NOMO-1 (cell line): ENCODE results near the gene CENPP.

Experiments used
- DNase-seq, 2 experiments: peaks; one replicate each; lab custom pipeline; 2025; ENCODE audit not compliant: unreplicated experiment in 2 of 2; lab: John Stamatoyannopoulos, UW

The CENPP gene

GRCh38 chr9:92666236-92666635, 340.5 kb downstream of the CENPP start:
- no peak for DNase-seq

DNA sequence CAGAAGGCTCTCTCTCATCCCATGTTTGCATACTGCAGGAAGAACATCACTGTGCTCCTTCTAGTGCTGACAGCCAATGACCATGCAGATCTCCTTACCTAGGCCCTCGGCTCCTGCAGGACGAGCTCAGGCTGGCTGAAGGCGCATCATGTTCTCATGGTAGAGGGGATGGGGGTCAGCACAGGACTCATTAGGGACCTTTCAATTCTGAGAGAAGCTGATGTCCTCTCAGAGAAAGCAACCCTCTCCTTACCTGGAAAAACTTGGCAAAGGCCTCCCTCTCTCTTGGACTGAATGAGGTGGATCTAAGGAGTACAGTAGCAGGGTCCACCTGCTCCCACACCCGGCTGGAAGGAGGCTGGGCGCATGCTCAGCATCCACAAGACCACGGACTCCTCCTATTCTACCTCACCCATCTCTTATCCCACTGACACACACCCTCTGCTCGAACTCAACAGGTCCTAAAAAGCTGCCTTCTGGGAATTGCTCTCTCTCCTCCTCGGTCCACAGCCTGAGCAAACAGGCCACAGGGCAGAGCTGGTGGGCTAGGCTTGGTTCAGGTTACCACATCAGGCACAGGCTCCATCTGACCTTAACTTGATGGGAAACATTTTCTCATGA, 341.3 kb downstream of the CENPP start:
- DNase-seq, result no peak

- DNase-seq, result no peak
Observed at GRCh38 chr9:92668746-92669526, 343.2 kb downstream of the CENPP start.

- DNase-seq, result no peak
Observed at GRCh38 chr9:92669527-92669889, 343.8 kb downstream of the CENPP start.
